NCI-H146 (cell line): ENCODE results near the gene FFAR1.

Source experiments
- DNase-seq: peaks from one replicate; lab custom pipeline; 2025; lab: John Stamatoyannopoulos, UW

FFAR1 gene, protein sequence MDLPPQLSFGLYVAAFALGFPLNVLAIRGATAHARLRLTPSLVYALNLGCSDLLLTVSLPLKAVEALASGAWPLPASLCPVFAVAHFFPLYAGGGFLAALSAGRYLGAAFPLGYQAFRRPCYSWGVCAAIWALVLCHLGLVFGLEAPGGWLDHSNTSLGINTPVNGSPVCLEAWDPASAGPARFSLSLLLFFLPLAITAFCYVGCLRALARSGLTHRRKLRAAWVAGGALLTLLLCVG (N-terminal part only)

GRCh38 chr19:35347171-35347929 is at the start of gene FFAR1:
TSS of gene FFAR1 (plus strand) at chr19:35347902. CDS start at chr19:35351552, 3,650 bp downstream.
- no peak for DNase-seq

- no peak for DNase-seq
Measured at GRCh38 chr19:35297922-35298321, 49.8 kb upstream of the FFAR1 start.

- DNase-seq, result no peak
Measured at GRCh38 chr19:35298561-35298972, 49.1 kb upstream of the FFAR1 start.

GRCh38 chr19:35299523-35300338 is 48.0 kb upstream of the FFAR1 start:
- no peak for DNase-seq

DNA sequence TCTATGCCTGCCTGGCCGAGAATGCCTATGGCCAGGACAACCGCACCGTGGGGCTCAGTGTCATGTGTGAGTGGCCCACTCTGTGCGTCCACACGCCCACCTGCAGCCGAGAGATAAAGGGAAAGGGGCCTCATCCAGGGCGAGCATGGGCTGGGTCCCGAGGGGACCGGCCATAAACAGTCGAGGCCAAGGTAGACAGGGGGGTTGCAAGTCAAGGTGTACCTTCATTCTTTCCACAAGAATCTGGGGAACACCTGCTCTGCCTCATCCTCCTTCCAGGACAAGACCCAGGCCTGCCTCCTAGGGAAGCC is 47.4 kb upstream of the FFAR1 start:
- no peak for DNase-seq

- no peak for DNase-seq
Measured at GRCh38 chr19:35301961-35302360, 45.7 kb upstream of the FFAR1 start.

- DNase-seq, result no peak
Measured at GRCh38 chr19:35302446-35302845, 45.3 kb upstream of the FFAR1 start.

DNA sequence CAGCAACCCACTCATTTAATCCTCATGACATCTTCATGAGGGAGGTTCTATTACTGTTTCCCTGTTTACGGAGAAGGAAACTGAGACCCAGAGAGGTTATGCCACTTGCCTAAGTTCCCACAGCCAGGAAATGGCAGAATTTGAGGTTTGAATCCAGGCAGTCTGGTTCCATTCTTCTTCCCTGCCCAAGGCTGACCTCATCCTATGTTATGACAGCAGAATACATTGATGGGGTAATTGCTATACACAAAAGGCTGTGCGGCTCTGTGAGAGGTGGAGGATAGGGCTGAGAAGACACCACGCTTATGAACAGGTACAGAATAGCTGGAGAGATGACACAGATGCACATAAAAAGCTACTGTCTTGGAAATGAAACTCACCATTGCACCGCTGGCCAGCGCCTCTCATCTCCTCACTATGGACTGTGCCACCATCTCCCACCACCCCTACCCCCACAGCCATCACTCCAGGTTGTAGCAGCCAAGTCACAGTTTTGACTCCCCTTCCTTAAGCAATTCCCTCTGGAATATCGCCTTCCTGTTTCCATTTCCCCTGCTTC is 44.3 kb upstream of the FFAR1 start:
- DNase-seq, result no peak

DNA sequence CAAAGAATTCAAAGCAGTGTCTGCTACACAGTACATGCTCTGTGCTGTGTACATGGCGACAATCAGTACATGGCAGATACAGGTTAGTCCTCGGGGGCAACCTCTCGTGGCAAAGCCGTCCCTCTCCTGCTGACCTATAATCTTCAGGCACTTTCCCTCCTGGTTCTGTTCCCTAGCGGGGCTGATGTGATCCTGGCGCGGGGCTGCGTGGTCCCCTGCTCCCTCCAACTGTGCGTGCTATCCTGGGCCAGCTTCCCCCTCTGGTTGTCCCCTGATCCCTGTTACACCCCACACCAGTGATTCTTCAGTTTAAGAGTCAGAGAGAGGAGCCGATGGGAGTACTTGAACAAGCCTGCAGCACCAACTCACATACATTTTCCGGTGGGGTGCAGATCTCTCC is 43.7 kb upstream of the FFAR1 start:
- DNase-seq, result no peak

DNA sequence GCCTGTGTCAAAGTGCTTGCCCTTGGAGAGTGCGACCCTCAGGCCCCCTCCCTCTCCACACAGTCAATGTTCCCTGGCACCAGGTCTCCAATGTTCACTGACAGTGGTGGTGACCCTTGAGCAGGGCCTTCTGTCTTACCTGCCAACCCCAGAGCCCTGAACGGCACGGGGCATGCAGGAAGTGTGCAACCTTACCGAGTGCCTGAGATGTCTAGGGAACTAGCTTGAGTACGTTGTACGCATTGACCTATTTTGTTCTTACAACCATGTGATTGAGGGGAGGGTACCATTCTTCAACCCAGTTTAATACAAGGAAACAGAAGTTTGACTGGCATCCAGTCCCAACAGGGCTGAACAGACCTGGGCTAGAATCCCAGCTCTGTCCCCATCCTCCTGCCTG is 42.5 kb upstream of the FFAR1 start:
- no peak for DNase-seq

DNA sequence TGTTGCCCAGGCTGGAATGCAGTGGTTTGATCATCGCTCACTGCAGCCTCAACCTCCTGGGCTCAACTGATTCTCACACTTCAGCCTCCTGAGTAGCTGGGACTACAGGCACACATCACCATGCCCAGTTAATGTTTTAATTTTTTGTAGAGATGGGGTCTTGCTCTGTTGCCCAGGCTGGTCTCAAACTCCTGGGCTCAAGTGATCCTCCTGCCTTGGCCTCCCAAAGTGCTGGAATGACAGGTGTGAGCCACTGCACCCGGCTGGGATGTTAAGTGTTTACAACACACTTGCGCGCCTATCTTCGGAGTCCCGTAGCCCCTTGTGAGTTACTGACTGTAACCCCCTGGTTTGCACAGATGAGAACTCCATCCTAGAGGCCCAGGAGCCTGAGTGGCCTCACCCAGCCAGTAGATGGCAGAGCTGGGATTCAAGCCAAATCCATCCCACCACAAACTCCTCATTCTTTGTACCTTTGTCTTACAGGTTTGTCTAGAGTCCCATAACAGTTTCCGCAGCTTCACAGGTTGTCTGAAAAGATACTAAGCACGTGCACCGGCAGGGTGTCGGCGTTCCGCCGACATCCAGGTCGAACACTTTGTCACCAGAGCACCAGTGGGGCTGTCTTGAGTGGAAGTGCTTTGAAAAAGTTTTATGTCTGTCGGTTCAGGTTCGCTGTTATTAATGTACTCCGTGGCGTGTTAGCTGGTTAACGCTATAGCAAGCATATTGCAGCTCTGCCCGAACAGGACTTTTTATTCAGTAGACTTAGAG is 41.0 kb upstream of the FFAR1 start:
- no peak for DNase-seq

DNA sequence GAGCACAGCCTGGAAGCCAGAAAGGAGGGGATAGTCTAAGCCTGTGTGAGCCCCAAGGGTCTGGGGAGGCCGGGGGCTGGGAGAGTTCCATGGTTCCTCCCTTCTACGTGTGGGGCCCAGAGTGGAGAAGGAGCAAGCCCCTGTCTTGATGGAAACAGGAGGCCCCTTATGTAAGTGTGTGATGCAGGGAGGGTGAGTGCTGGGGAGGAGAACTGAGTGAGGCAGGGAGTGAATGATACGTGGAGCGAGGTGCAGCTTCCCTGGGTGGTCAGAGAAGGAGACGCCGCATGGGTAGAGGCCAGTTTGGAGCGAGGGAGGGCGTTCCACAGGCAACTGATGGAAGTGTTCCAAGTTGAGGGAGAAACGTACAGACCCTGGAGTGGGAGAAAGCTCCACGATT is 39.8 kb upstream of the FFAR1 start:
- DNase-seq, result no peak

DNA sequence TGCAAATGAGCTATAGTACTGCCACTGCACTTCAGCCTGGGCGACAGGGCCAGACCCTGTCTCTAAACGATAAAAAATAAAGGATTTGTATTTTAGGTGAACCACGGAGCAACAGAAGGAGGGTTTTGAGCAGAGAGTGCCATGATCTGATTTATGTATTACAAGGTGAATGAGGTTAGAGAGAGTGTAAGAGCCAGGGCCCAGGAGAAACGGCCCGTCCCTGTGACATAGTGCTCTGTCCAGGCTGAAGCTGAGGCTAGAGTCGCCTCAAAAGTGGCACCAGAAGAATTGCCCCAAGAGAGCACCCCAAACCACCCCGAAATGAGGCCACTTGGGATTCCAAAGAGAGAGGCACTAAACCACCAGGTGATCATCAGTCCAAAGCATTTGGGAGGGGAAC is 38.8 kb upstream of the FFAR1 start:
- DNase-seq, result no peak

DNA sequence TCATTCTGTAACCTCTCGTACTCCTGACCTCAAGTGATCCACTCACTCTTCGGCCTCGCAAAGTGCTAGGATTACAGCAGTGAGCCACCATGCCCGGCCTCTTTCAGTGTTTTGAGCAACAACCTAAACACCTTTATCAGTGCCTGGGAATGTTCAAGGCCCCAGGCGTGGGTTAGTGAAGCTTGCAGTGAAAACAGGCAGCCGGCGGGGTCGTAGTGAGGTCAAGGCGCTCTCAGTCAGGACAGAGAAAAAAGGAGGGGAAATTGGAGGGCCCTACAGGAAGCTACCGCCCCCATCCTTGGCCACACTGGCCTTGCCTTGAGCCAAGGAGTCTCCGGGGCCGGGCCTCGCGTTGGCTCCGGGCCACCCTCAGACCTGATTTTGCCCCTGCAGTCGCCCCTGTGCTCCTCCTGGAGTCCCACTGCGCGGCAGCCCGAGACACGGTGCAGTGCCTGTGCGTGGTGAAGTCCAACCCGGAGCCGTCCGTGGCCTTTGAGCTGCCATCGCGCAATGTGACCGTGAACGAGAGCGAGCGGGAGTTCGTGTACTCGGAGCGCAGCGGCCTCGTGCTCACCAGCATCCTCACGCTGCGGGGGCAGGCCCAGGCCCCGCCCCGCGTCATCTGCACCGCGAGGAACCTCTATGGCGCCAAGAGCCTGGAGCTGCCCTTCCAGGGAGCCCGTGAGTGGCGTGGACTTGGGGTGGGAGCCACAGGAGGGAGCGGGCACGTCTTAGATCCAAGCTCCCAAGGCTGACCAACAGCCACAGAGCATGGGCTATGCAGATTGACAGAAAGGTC is 38.0 kb upstream of the FFAR1 start:
- no peak for DNase-seq

DNA sequence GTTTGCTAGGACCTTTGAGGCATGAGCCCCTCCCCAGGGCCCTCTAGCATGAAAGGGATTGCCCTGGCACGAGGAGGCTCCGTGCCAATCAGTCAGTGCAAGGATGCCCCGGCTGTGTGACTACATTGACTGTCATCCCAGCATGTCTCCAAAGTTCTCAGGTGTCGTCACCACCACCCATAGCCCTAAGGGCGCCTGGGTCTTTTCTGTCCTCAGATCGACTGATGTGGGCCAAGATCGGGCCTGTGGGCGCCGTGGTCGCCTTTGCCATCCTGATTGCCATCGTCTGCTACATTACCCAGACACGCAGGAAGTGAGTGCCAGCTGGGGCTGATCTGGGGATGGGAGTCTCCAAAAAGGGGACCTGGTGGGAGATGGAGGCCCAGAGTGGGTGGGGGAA is 37.4 kb upstream of the FFAR1 start:
- DNase-seq, result no peak

DNA sequence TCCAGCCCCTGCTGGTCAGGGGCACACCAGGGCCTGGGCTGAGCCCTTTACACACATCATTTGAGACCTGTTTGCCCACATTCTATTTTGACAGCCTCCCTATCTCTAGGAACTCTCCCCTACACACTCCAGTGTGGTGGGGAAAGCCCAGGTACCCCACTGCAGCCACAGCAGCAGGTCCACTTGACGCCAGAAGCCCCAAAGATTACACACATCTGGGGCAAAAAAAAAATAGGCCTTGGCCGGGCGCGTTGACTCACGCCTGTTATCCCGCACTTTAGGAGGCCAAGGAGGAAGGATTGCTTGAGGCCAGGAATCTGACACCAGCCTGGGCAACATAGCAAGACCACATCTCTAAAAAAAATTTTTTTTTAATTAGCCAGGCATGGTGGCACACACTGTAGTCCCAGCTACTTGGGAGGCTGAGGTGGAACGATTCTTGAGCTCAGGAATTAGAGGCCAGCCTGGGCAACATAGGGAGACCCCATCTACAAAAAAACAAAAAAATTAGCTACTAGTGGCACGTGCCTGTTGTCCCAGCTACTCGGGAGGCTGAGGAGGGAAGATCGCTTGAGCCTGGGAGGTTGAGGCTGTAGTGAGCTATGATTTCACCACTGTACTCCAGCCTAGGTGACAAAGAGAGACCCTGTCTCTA is 36.8 kb upstream of the FFAR1 start:
- DNase-seq, result no peak

GRCh38 chr19:35311901-35312665 is 35.6 kb upstream of the FFAR1 start:
- DNase-seq, result no peak

DNA sequence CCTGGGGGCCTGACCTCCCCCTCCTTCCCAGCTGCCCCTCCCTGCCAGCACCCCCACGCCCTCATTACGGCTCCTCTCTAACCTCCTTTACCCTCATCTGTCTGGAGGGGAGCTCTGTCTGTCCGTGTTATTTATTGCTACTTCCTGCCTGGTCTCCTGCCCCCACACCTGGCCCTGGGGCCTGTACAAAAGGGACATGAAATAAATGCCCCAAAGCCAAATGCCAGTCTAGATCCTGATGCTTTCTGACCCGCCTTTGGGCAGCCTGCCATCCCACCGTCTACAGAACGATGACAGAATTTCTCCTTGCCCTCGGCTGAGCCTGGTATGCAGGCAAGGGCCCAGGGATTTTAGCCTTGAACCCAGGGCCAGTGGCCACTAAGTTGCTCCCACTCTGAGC is 34.1 kb upstream of the FFAR1 start:
- DNase-seq, result no peak

GRCh38 chr19:35314031-35314430 is 33.7 kb upstream of the FFAR1 start:
- no peak for DNase-seq
